HG03442 (cell line): ENCODE data around the gene PNPLA2.

Experiments used
- ATAC-seq: cut with Tn5 transposase; IDR thresholded peaks from one replicate; pipeline ENCODE4 v1.9.1; 2021; ENCODE audit warnings: mild to moderate bottlenecking, moderate library complexity; ENCODE audit not compliant: unreplicated experiment

The PNPLA2 gene

GRCh38 chr11:843086-843734 lies 24.5 kb downstream of the PNPLA2 start:
- no peak for ATAC-seq

GRCh38 chr11:843818-844692 lies 25.3 kb downstream of the PNPLA2 start:
- ATAC-seq = no peak

- ATAC-seq = no peak
Measured at GRCh38 chr11:844693-845644, 26.3 kb downstream of the PNPLA2 start.

GRCh38 chr11:845872-846495 lies 27.3 kb downstream of the PNPLA2 start:
- no peak for ATAC-seq

- no peak for ATAC-seq
Measured at GRCh38 chr11:846496-847098, 27.9 kb downstream of the PNPLA2 start.

- no peak for ATAC-seq
Measured at GRCh38 chr11:847876-848275, 29.2 kb downstream of the PNPLA2 start.

- ATAC-seq = no peak
Measured at GRCh38 chr11:848380-848931, 29.7 kb downstream of the PNPLA2 start.

GRCh38 chr11:849104-849824 lies 30.6 kb downstream of the PNPLA2 start:
- ATAC-seq = no peak

GRCh38 chr11:849951-850774 lies 31.4 kb downstream of the PNPLA2 start:
- ATAC-seq = no peak

- ATAC-seq = no peak
Measured at GRCh38 chr11:850775-851763, 32.4 kb downstream of the PNPLA2 start.

GRCh38 chr11:852762-853161 lies 34.0 kb downstream of the PNPLA2 start:
- no peak for ATAC-seq

- ATAC-seq = no peak
Measured at GRCh38 chr11:853682-854448, 35.2 kb downstream of the PNPLA2 start.

GRCh38 chr11:854601-855329 lies 36.1 kb downstream of the PNPLA2 start:
- no peak for ATAC-seq

GRCh38 chr11:855330-855674 lies 36.6 kb downstream of the PNPLA2 start:
- no peak for ATAC-seq

- no peak for ATAC-seq
Measured at GRCh38 chr11:855796-856195, 37.1 kb downstream of the PNPLA2 start.

GRCh38 chr11:856397-856796 lies 37.7 kb downstream of the PNPLA2 start:
- ATAC-seq = no peak
